Right lobe of liver (tissue), 6 donors: Measurements from ENCODE around the gene GRB14. TPM values are rescaled to one million over a fixed set of nuclear protein-coding genes. Genes with fewer than 3 reads are reported as not detected.

ENCODE experiments used
- ATAC-seq, 4 donors: fragments of 200-7000 bp; cut with Tn5 transposase; one replicate each; pipeline ENCODE4 v1.9.1; 2020; ENCODE audit warnings: mild to moderate bottlenecking in 4 of 4, moderate library complexity in 4 of 4
- DNase-seq, 3 donors: peaks; one replicate each; pipeline ENCODE4 v3.0.0-alpha.2; 2020
- H3K27ac ChIP-seq, 3 donors: fragments of 200-600 bp; one replicate each; pipeline ENCODE4 v1.8.0; 2022
- H3K27me3 ChIP-seq, 2 donors: fragments of 200-600 bp; one replicate each; pipeline ENCODE4 v1.8.0; 2022
- H3K36me3 ChIP-seq, 4 donors: fragments of 200-600 bp; sonication (generic) in 1 of 4; one replicate each; pipeline versions ENCODE4 v1.5.1 to v1.8.0; 2017 to 2022; ENCODE audit warnings: control low read depth in 1 of 4
- H3K4me1 ChIP-seq, 4 donors: fragments of 200-600 bp; sonication (generic) in 1 of 4; one replicate each; pipeline versions ENCODE4 v1.5.1 to v1.8.0; 2017 to 2022; ENCODE audit warnings: control low read depth in 1 of 4
- H3K4me3 ChIP-seq, 3 donors: fragments of 200-600 bp; one replicate each; pipeline ENCODE4 v1.8.0; 2022
- H3K9me3 ChIP-seq, 4 donors: fragments of 200-600 bp; sonication (generic) in 1 of 4; one replicate each; pipeline versions ENCODE4 v1.5.1 to v1.8.0; 2017 to 2022; ENCODE audit warnings: control low read depth in 1 of 4
- POLR2A ChIP-seq: fragments of 450-650 bp; IDR thresholded peaks from one replicate; pipeline ENCODE4 v1.6.1; 2017; ENCODE audit warnings: antibody characterized with exemption, mild to moderate bottlenecking
- WGBS: methylation state at CpG from one replicate; pipeline ENCODE4 v1.1.6; 2018; ENCODE audit warnings: low coverage, low lambda C conversion rate; ENCODE audit not compliant: insufficient coverage; ENCODE audit errors: missing lambda C conversion rate; 5-methylcytosine and 5-hydroxymethylcytosine counted together
- intact Hi-C, 2 donors: fragments of 100-400 bp; cut with DNase I; formaldehyde crosslinking; loops; one replicate each; pipeline versions ENCODE4 v1.11.2 to v1.14.1; 2022
- total RNA-seq, 6 experiments: library from RNA; depleted of rRNA in 2 of 6; stranded (reverse); fragments of >200 nt in 2 of 6; fragmentation: NEBNext Ultra II Directional in 3 of 6; extraction: Animal tissue kit (Norgen Biotek cat#: 25700) in 3 of 6; gene quantifications; one replicate each; pipeline versions ENCODE4 v1.1.0 to v1.2.4, GENCODE V29; 2016 to 2023
- TF ChIP-seq, protein P1 (sequence below), 4 donors: fragments of 200-600 bp in 3 of 4; fragments of 450-650 bp in 1 of 4; IDR thresholded peaks; one replicate each; pipeline versions ENCODE4 v1.5.1 to v1.8.0; 2016 to 2022; ENCODE audit warnings: antibody characterized with exemption in 4 of 4, mild to moderate bottlenecking in 2 of 4
- donor health status: DM: no; HTN: yes; CAD: no.
- donor health status: DM: no; HTN: no; CAD: no.
- donor health status: DM: no; HTN: no; CAD: no.
- donor health status: DM: no; HTN: yes; CAD: no.
- donor health status: DM: no; HTN: yes; CAD: no.

Gene GRB14
- total RNA-seq, 6 experiments from 2014 or later, result 23.8 to 50.5 (median 36.2) TPM

DNA sequence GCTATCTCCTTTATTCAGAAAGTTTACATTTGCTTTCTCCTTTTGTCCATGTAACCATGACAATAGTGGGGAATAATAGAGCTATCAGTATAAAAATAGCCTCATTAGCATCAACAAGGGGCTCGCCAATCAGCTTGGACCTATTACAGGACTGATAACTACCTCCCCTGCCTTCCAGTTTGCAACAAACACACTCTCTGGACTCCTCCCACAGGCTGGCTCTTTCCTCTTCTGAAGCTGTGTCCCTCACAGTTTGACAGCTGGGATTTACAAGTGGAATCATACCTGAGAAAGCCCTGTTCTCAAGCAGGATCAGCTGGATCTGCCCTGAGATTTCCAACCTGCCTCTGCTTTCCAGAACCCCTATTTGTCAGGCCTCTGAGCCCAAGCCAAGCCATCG, 162.5 kb downstream of the GRB14 start:
- no peak overlapping the region for H3K27ac ChIP-seq
- no peaks in the 10 kb centered on the region for H3K36me3 ChIP-seq
- H3K27me3 ChIP-seq, result no peaks in the 10 kb centered on the region
- ATAC-seq (no peak), DNase-seq (no peak)
- no peaks in the 10 kb centered on the region for H3K4me1 ChIP-seq
- 100% methylated on average over 1 of the region's 2 CpGs for WGBS
- TF ChIP-seq POLR2A, result no peak
- TF ChIP-seq, protein P1, sequence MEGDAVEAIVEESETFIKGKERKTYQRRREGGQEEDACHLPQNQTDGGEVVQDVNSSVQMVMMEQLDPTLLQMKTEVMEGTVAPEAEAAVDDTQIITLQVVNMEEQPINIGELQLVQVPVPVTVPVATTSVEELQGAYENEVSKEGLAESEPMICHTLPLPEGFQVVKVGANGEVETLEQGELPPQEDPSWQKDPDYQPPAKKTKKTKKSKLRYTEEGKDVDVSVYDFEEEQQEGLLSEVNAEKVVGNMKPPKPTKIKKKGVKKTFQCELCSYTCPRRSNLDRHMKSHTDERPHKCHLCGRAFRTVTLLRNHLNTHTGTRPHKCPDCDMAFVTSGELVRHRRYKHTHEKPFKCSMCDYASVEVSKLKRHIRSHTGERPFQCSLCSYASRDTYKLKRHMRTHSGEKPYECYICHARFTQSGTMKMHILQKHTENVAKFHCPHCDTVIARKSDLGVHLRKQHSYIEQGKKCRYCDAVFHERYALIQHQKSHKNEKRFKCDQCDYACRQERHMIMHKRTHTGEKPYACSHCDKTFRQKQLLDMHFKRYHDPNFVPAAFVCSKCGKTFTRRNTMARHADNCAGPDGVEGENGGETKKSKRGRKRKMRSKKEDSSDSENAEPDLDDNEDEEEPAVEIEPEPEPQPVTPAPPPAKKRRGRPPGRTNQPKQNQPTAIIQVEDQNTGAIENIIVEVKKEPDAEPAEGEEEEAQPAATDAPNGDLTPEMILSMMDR (IDR thresholded peaks at IDR 0.05), result no peak
- no peak overlapping the region for H3K4me3 ChIP-seq
- H3K9me3 ChIP-seq, result no peaks in the 10 kb centered on the region
- intact Hi-C loops, result no loop called here

DNA sequence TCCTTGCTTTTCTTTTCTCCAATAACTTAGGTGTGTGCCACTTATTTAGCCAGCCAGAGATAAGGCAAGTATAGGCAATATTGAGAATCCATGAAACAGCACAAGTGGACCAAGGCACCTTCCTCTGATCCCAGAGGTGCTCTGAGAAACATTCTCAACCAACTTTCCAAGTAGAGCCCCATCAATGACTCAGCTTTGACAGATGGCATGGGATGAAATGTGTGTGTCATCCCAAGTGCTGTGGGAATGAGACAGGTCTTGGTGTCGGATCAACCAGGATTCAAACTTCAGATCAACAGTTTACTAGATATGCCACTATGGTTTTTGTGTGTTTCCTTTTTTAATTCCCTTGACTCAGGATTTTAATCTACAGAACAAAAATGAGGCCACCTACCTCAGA, 164.0 kb downstream of the GRB14 start:
- H3K4me3 ChIP-seq, result no peak overlapping the region
- no CpG with 5 or more reads among the region's 1 CpG for WGBS
- ATAC-seq (no peak), DNase-seq (no peak)
- intact Hi-C loops, result no loop called here
- no peak overlapping the region for H3K27ac ChIP-seq
- no peaks in the 10 kb centered on the region for H3K9me3 ChIP-seq
- no peaks in the 10 kb centered on the region for H3K36me3 ChIP-seq
- TF ChIP-seq POLR2A, result no peak
- TF ChIP-seq, protein P1 (IDR thresholded peaks at IDR 0.05), result no peak
- H3K27me3 ChIP-seq, result no peaks in the 10 kb centered on the region
- no peaks in the 10 kb centered on the region for H3K4me1 ChIP-seq

DNA sequence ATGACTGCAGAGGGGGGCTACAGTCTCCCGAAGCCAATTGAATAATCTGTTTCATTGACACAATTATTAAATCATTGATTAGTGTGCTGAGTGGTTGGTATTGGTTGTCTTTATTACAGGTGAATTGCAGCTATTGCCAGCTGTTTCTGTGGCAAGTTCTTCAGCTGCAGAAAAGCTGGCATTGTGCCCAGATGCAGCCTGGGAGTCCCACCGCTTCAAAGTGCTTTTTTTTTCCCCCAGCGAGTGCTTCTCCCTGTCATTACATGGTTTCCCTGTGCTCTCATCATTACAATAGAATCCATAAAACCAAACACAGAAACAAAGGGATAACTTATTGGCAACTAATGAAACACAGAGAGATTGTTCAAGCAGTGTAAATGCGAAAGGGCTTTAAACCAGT, 164.7 kb downstream of the GRB14 start:
- Histone ChIP-seq H3K27ac (no peak overlapping the region), H3K4me1 (no peaks in the 10 kb centered on the region), H3K27me3 (no peaks in the 10 kb centered on the region), H3K9me3 (no peaks in the 10 kb centered on the region), H3K36me3 (no peaks in the 10 kb centered on the region), H3K4me3 (no peak overlapping the region)
- TF ChIP-seq POLR2A, result no peak
- TF ChIP-seq, protein P1 (IDR thresholded peaks at IDR 0.05), result no peak
- ATAC-seq (no peak), DNase-seq (no peak)
- WGBS, result 35% methylated on average over 4 of the region's 4 CpGs
- intact Hi-C loops, result no loop called here

DNA sequence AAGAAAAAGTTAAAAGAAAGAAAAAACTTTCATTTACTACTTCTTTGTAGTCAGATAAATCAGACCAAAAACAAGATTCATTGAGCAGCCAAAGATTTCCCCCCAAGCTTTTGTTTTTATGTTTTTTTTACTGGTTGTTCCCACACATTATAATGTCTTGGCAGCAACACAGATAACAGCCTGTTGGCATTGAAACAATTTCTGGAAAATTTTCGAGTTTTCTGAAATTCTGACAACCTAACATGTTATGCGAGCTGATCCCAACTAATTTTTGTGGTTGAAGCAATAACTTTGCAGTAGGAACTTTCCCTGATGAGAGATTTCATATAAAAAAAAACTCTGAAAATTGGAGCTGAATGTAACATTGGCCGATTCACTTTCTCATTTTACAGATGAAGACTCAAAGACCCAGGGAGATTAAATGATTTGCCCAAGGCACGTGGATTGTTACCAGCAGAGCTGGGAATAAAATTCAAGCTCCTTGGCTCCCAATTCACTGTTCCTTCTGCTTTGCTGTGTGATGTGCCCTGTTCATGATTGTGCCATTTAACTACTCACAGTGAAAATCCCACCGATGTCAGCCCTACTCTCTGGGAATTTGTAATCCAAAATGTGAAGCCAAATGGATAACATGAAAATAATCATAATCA, 167.5 kb downstream of the GRB14 start:
- TF ChIP-seq, protein P1 (IDR thresholded peaks at IDR 0.05), result no peak
- no peak for TF ChIP-seq POLR2A
- H3K27ac ChIP-seq, result no peak overlapping the region
- no peak overlapping the region for H3K4me3 ChIP-seq
- no peaks in the 10 kb centered on the region for H3K9me3 ChIP-seq
- ATAC-seq (no peak), DNase-seq (no peak)
- 56% methylated on average over 5 of the region's 5 CpGs for WGBS
- intact Hi-C loops, result no loop called here
- no peaks in the 10 kb centered on the region for H3K4me1 ChIP-seq
- H3K27me3 ChIP-seq, result no peaks in the 10 kb centered on the region
- H3K36me3 ChIP-seq, result no peaks in the 10 kb centered on the region

GRCh38 chr2:164450278-164450677, 171.0 kb downstream of the GRB14 start:
- WGBS, result 73% methylated on average over 2 of the region's 2 CpGs
- no peaks in the 10 kb centered on the region for H3K27me3 ChIP-seq
- no peak for DNase-seq

More at GRCh38 chr2:164450278-164450677, 171.0 kb downstream of the GRB14 start:
- Histone ChIP-seq H3K4me1 (no peaks in the 10 kb centered on the region), H3K9me3 (no peaks in the 10 kb centered on the region), H3K4me3 (no peak overlapping the region), H3K36me3 (no peaks in the 10 kb centered on the region), H3K27ac (no peak overlapping the region)
- intact Hi-C loops, result no loop called here
- no peak for TF ChIP-seq POLR2A
- TF ChIP-seq, protein P1 (IDR thresholded peaks at IDR 0.05), result no peak
- no peak for ATAC-seq
